Measurements from ENCODE around the gene FAM124A.

- TF ChIP-seq CTCF (IDR thresholded peaks at IDR 0.05), result no peak
- no peak for TF ChIP-seq POLR2A (IDR thresholded peaks at IDR 0.05)
- no peak for TF ChIP-seq EP300 (IDR thresholded peaks at IDR 0.05)
These were observed 18.0 kb downstream of the FAM124A start for GRCh38 chr13:51240178-51240577.

Data from ovary (tissue), 3 donors.